Measurements from ENCODE around the gene ANKRD18A. TPM values are rescaled to one million over a fixed set of nuclear protein-coding genes. Genes with fewer than 3 reads are reported as not detected.
A peak's percentile ranks its signal among the peaks of the same experiment; 100 is the strongest.

ANKRD18A gene
- total and polyA plus RNA-seq, 2 of the 13 experiments (the other 11 are each of a cell fraction or from before 2014, with no cell fraction given), result 5.9 to 7.6 TPM

DNA sequence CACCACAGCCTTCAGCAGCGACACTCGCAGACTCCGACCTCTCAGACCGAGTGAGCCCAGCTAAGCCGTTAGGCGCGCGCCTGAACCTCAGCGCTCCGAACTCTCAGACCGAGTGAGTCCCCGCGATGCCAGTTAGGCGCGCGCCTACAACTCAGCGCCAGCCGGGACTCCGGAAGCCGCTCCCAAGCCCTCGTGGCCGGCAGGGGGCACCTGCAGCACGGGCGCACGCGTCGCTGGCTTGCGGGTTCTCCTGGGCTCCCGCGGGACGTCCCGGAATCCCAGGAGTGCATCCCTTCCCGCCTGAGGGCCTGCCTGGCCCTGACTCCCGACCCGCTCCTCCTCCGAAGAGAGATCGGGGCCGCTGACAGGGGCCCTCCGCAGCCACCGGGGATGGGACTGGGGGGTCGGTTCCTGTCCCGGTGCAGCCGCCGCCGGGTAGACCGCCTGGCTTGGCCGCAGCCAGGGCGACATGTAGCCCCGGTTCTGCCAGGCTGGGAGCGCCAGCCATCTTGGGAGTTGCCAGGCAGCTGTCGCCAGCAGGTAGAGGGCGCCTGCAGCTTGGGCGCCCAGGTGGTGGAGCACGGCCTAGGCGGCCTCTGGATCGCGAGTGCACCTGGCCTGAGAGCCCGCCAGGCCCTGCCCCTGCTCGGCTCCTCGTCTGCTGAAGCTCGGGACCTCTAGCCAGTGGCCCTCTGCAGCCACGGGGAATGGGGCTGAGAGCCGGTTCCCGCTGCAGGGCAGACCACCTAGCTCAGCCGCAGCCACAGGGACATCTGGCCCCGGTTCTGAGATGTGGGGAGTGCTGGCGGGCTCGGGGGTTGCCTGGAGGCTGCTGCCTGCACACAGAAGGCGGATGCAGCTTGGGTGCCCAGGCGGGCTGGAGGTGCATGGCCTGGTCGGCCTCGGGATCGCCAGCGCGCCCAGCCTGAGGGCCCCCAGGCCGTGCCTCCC, at the start of gene ANKRD18A (continued):
- TF ChIP-seq ZNF883 (CRISPR knock-in tag; IDR thresholded peaks at IDR 0.05; ENCODE audit: not compliant biosample characterization) (peak; percentile 68), RARG (CRISPR knock-in tag; IDR thresholded peaks at IDR 0.05; ENCODE audit: low read depth) (0 out of 2 replicates have a peak, but pooled peaks have one; percentile 44), ZBTB10 (CRISPR knock-in tag; IDR thresholded peaks at IDR 0.05; ENCODE audit: borderline replicate concordance) (peak; percentile 37; the same call in 1 of the 2 replicates), ZZZ3 (CRISPR knock-in tag; IDR thresholded peaks at IDR 0.05; ENCODE audit: borderline replicate concordance) (peak; percentile 21; the same call in 1 of the 2 replicates), KAT7 (CRISPR knock-in tag; IDR thresholded peaks at IDR 0.05; ENCODE audit: borderline replicate concordance) (peak; percentile 30; the same call in 1 of the 2 replicates), TEAD2 (CRISPR knock-in tag; IDR thresholded peaks at IDR 0.05) (no peak), ZFP36L2 (CRISPR knock-in tag; IDR thresholded peaks at IDR 0.05) (no peak), RNF219 (CRISPR knock-in tag; IDR thresholded peaks at IDR 0.05) (no peak), ZNF451 (CRISPR knock-in tag; IDR thresholded peaks at IDR 0.05) (peak; percentile 84; the same call in 1 of the 2 replicates), REXO4 (CRISPR knock-in tag; IDR thresholded peaks at IDR 0.05; ENCODE audit: borderline replicate concordance) (no peak), GLMP (CRISPR knock-in tag; IDR thresholded peaks at IDR 0.05; ENCODE audit: borderline replicate concordance) (no peak), ZBTB7A (CRISPR knock-in tag; IDR thresholded peaks at IDR 0.05) (no peak), GLI4 (CRISPR knock-in tag; IDR thresholded peaks at IDR 0.05; ENCODE audit: borderline replicate concordance) (peak; percentile 64; the same call in 1 of the 2 replicates), ZNF160 (CRISPR knock-in tag; IDR thresholded peaks at IDR 0.05) (0 out of 2 replicates have a peak, but pooled peaks have one; percentile 7), ZNF24 (IDR thresholded peaks at IDR 0.05) (no peak), ONECUT2 (CRISPR knock-in tag; IDR thresholded peaks at IDR 0.05) (no peak), MXD3 (CRISPR knock-in tag; IDR thresholded peaks at IDR 0.05) (peak; percentile 33; the same call in 1 of the 2 replicates), MED8 (CRISPR knock-in tag; IDR thresholded peaks at IDR 0.05; ENCODE audit: insufficient replicate concordance) (peak; percentile 32), TAF1 (CRISPR knock-in tag; IDR thresholded peaks at IDR 0.05) (peak; percentile 76), MBNL3 (CRISPR knock-in tag; conservative IDR thresholded peaks at IDR 0.05) (no peak), ZNF350 (CRISPR knock-in tag; IDR thresholded peaks at IDR 0.05; ENCODE audit: borderline replicate concordance, low read depth) (peak; percentile 62; the same call in 1 of the 2 replicates)
- TF ChIP-seq, protein P1, sequence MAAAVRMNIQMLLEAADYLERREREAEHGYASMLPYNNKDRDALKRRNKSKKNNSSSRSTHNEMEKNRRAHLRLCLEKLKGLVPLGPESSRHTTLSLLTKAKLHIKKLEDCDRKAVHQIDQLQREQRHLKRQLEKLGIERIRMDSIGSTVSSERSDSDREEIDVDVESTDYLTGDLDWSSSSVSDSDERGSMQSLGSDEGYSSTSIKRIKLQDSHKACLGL (CRISPR knock-in tag; IDR thresholded peaks at IDR 0.05), result no peak
